ENCODE results near the gene RDH11.

DNA sequence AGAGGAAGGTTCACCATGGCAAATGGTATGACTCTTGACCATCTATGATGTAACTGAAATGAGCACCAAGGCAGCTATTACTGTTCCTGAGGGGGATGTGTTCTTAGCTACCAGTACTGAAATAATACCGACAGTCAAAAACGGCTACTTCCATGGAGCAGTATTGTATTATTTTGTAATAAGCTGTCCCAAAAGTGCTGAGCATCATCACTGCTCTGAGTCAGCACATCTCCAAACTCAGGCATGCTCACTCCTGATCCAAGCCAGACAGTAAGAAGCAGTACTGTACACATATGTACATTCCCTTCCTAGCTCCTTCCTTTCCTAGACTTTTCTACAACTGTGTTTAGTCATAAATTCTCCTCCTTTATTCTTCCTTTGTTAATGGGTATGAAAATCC lies 29.7 kb downstream of the RDH11 start:
- no peak for TF ChIP-seq POLR2A (IDR thresholded peaks at IDR 0.05)
- TF ChIP-seq, protein P1, sequence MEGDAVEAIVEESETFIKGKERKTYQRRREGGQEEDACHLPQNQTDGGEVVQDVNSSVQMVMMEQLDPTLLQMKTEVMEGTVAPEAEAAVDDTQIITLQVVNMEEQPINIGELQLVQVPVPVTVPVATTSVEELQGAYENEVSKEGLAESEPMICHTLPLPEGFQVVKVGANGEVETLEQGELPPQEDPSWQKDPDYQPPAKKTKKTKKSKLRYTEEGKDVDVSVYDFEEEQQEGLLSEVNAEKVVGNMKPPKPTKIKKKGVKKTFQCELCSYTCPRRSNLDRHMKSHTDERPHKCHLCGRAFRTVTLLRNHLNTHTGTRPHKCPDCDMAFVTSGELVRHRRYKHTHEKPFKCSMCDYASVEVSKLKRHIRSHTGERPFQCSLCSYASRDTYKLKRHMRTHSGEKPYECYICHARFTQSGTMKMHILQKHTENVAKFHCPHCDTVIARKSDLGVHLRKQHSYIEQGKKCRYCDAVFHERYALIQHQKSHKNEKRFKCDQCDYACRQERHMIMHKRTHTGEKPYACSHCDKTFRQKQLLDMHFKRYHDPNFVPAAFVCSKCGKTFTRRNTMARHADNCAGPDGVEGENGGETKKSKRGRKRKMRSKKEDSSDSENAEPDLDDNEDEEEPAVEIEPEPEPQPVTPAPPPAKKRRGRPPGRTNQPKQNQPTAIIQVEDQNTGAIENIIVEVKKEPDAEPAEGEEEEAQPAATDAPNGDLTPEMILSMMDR (IDR thresholded peaks at IDR 0.05): no peak
- TF ChIP-seq POLR2AphosphoS5 (IDR thresholded peaks at IDR 0.05): no peak

All from upper lobe of left lung (tissue), 4 donors.